ENCODE data around the gene ACVR2A.

Gene ACVR2A

GRCh38 chr2:147976102-147976501, 131.3 kb downstream of the ACVR2A start:
- Histone ChIP-seq H3K27me3 (ENCODE audit: insufficient read depth, low read depth) (no peaks in the 10 kb centered on the region), H2AFZ (ENCODE audit: low read depth) (no peak overlapping the region), H3K36me3 (ENCODE audit: insufficient read depth) (no peaks in the 10 kb centered on the region), H3K27ac (no peak overlapping the region), H3K79me2 (ENCODE audit: insufficient read depth, low read depth) (no peaks in the 10 kb centered on the region), H3K4me2 (no peak overlapping the region), H3K4me1 (ENCODE audit: low read depth, poor library complexity, severe bottlenecking) (no peaks in the 10 kb centered on the region), H3K9ac (no peak overlapping the region), H4K20me1 (ENCODE audit: insufficient read depth) (no peaks in the 10 kb centered on the region), H3K4me3 (IDR thresholded peaks at IDR 0.05; ENCODE audit: insufficient read depth, low read depth, low read length) (no peak overlapping the region)
- TF ChIP-seq CTCF (conservative IDR thresholded peaks at IDR 0.05; ENCODE audit: low read depth, low read length) = no peak

GRCh38 chr2:147977679-147978078, 132.8 kb downstream of the ACVR2A start:
- Histone ChIP-seq H3K4me1 (ENCODE audit: low read depth, poor library complexity, severe bottlenecking) (peaks cover 5% of the 10 kb centered on the region), H3K36me3 (ENCODE audit: insufficient read depth) (no peaks in the 10 kb centered on the region), H3K27me3 (ENCODE audit: insufficient read depth, low read depth) (no peaks in the 10 kb centered on the region), H3K4me3 (IDR thresholded peaks at IDR 0.05; ENCODE audit: insufficient read depth, low read depth, low read length) (no peak overlapping the region), H4K20me1 (ENCODE audit: insufficient read depth) (no peaks in the 10 kb centered on the region), H3K79me2 (ENCODE audit: insufficient read depth, low read depth) (no peaks in the 10 kb centered on the region), H3K9ac (no peak overlapping the region), H3K4me2 (no peak overlapping the region), H2AFZ (ENCODE audit: low read depth) (no peak overlapping the region), H3K27ac (no peak overlapping the region)
- no peak for TF ChIP-seq CTCF (conservative IDR thresholded peaks at IDR 0.05; ENCODE audit: low read depth, low read length)
